HepG2 (cell line): ENCODE measurements around the gene SETD3. TPM values are rescaled to one million over a fixed set of nuclear protein-coding genes. Genes with fewer than 3 reads are reported as not detected.

Experiments
- ATAC-seq: fragments of 200-7000 bp; cut with Tn5 transposase; 3 replicates; pipeline ENCODE4 v1.9.1; 2020; ENCODE audit warnings: mild to moderate bottlenecking, moderate library complexity
- BruUV-seq: library from RNA; stranded (reverse); fragments of 400-500 nt; replicated peaks from 2 replicates; lab custom pipeline; 2021; lab: Mats Ljungman, UMichigan
- CTCF ChIA-PET: fragments of 300-600 bp; formaldehyde crosslinking; extraction: SDS; loops from one replicate; lab custom pipeline; 2021; ENCODE audit warnings: low total read pairs, inconsistent platforms, low intra/inter-chr PET ratio; lab: Yijun Ruan, JAX
- POLR2A ChIA-PET: fragments of 350-600 bp; sonication (Branson Sonifier 250); formaldehyde crosslinking; loops from one replicate; lab custom pipeline; 2020; ENCODE audit warnings: antibody characterized with exemption, inconsistent platforms; lab: Yijun Ruan, JAX
- DNase-seq: peaks from one replicate; pipeline ENCODE4 v3.0.0-alpha.2; 2015; ENCODE audit warnings: low spot score
- FAIRE-seq: peaks from 3 replicates; lab custom pipeline; 2011; peaks lifted over from hg19 to GRCh38; lab: Jason Lieb, UNC
- H2AFZ ChIP-seq: one replicate; pipeline ENCODE4 v1.6.1; 2011; ENCODE audit warnings: low read length, inconsistent platforms
- H3K27ac ChIP-seq: fragments of 300-600 bp; 3 replicates; pipeline ENCODE4 v1.8.0; 2011; ENCODE audit warnings: mixed run types, mild to moderate bottlenecking, mixed read lengths, low read length, inconsistent platforms; ENCODE audit not compliant: insufficient read depth; ENCODE audit errors: extremely low read length
- H3K27me3 ChIP-seq, 2 experiments: fragments of 200-600 bp in 1 of 2; 2 replicates in 1 of 2; 3 replicates in 1 of 2; pipeline versions ENCODE4 v1.6.0 to v1.8.0; 2011; ENCODE audit warnings: low read length in 2 of 2, mild to moderate bottlenecking in 2 of 2, moderate library complexity in 2 of 2, inconsistent platforms in 1 of 2; ENCODE audit not compliant: insufficient read depth in 2 of 2, control insufficient read depth in 1 of 2
- H3K36me3 ChIP-seq, 2 experiments: fragments of 200-600 bp in 1 of 2; replicated peaks in 1 of 2; 2 replicates in 1 of 2; 3 replicates in 1 of 2; pipeline versions ENCODE4 v1.5.1 to v1.8.0; 2011; ENCODE audit warnings: low read length in 2 of 2, inconsistent platforms in 1 of 2; ENCODE audit not compliant: insufficient read depth in 2 of 2, control insufficient read depth in 1 of 2
- H3K4me1 ChIP-seq: 2 replicates; pipeline ENCODE4 v1.5.1; 2012; ENCODE audit warnings: low read length, inconsistent platforms; ENCODE audit not compliant: insufficient read depth
- H3K4me2 ChIP-seq: 2 replicates; pipeline ENCODE4 v1.6.0; 2011; ENCODE audit warnings: low read depth, low read length, inconsistent platforms
- H3K4me3 ChIP-seq, 3 experiments: fragments of 200-600 bp in 1 of 3; sonication (generic), shearing (Covaris generic) in 1 of 3; replicated peaks in 1 of 3; 2 replicates each; pipeline ENCODE4 v1.5.1; 2011 to 2016; ENCODE audit warnings: low read length in 3 of 3, inconsistent platforms in 2 of 3, low read depth in 2 of 3, mild to moderate bottlenecking in 2 of 3, control low read depth in 1 of 3, mixed read lengths in 1 of 3; ENCODE audit not compliant: insufficient read depth in 1 of 3
- H3K79me2 ChIP-seq: one replicate; pipeline ENCODE4 v1.6.1; 2011; ENCODE audit warnings: low read length, inconsistent platforms; ENCODE audit not compliant: insufficient read depth
- H3K9ac ChIP-seq: 2 replicates; pipeline ENCODE4 v1.6.0; 2011; ENCODE audit warnings: mild to moderate bottlenecking, low read depth, low read length, inconsistent platforms; ENCODE audit not compliant: insufficient read depth
- H3K9me3 ChIP-seq: 2 replicates; pipeline ENCODE4 v1.5.1; 2012; ENCODE audit warnings: mild to moderate bottlenecking, low read length
- H4K20me1 ChIP-seq: 2 replicates; pipeline ENCODE4 v1.6.0; 2011; ENCODE audit warnings: inconsistent platforms, mild to moderate bottlenecking, low read length, moderate library complexity; ENCODE audit not compliant: insufficient read depth
- CBX2 ChIP-seq, 2 experiments: fragments of 200-600 bp in 1 of 2; sonication (generic); formaldehyde crosslinking in 1 of 2; IDR thresholded peaks; 2 replicates each; pipeline versions ENCODE4 v1.7.0 to v1.8.1; 2018 to 2022; ENCODE audit warnings: low read depth in 2 of 2, low read length in 1 of 2, mild to moderate bottlenecking in 1 of 2, missing genetic modification reagents in 1 of 2
- HMGA1 ChIP-seq: sonication (generic); formaldehyde crosslinking; conservative IDR thresholded peaks from 2 replicates; pipeline ENCODE4 v1.4.0; 2020; ENCODE audit warnings: missing genetic modification reagents
- PCBP2 ChIP-seq: fragments of 200-400 bp; formaldehyde crosslinking; optimal IDR thresholded peaks from 2 replicates; pipeline ENCODE3; 2018; ENCODE audit warnings: low read length, low read depth; ENCODE audit not compliant: poor library complexity, severe bottlenecking
- TBX3 ChIP-seq: fragments of 450-650 bp; IDR thresholded peaks from 2 replicates; pipeline ENCODE4 v1.6.1; 2017; ENCODE audit warnings: antibody characterized with exemption, mild to moderate bottlenecking, inconsistent platforms, borderline replicate concordance
- ZNF20 ChIP-seq: sonication (generic); formaldehyde crosslinking; IDR thresholded peaks from 2 replicates; pipeline ENCODE4 v1.4.0; 2020; ENCODE audit warnings: mild to moderate bottlenecking, moderate library complexity, missing genetic modification reagents
- ZNF577 ChIP-seq: sonication (generic); formaldehyde crosslinking; IDR thresholded peaks from 2 replicates; pipeline ENCODE4 v1.4.0; 2020; ENCODE audit warnings: mild to moderate bottlenecking, low read depth, missing genetic modification reagents, borderline replicate concordance
- WGBS: methylation state at CpG from one replicate; pipeline ENCODE4 v1.1.6; 2017; ENCODE audit warnings: low lambda C conversion rate; 5-methylcytosine and 5-hydroxymethylcytosine counted together
- in situ Hi-C: cut with HindIII; loops from 2 replicates; pipeline ENCODE4 v1.10.0; 2017; ENCODE audit warnings: low pct_unique_long_range_greater_than_20kb; ENCODE audit not compliant: extremely low pct_ligation_motif_present
- intact Hi-C: fragments of 100-400 bp; cut with micrococcal nuclease; formaldehyde crosslinking; loops from one replicate; pipeline ENCODE4 v1.10.0; 2022; ENCODE audit not compliant: unreplicated experiment
- polyA plus RNA-seq, 8 experiments: library from polyadenylated mRNA; depleted of rRNA in 3 of 8; stranded (reverse) in 7 of 8; unstranded in 1 of 8; fragments of >200 nt; fragmentation: Illumina TruSeq in 4 of 8; extraction: Trizol in 4 of 8; gene quantifications; 2 replicates each; pipeline versions ENCODE4 v1.2.1 to v1.2.3, GENCODE V29; 2011 to 2016; ENCODE audit warnings: low read depth in 4 of 8, missing spikeins in 1 of 8, mixed read lengths in 1 of 8; ENCODE audit not compliant: insufficient read depth in 1 of 8
- total RNA-seq, 5 experiments: library from RNA; depleted of rRNA; stranded (reverse); fragments of >200 nt; fragmentation: Illumina TruSeq; extraction: Trizol; gene quantifications; 2 replicates each; pipeline ENCODE4 v1.2.3, GENCODE V29; 2016; ENCODE audit warnings: low read depth in 1 of 5
- TF ChIP-seq, protein P1 (sequence below): conservative IDR thresholded peaks from 2 replicates; pipeline ENCODE4 v1.6.1; 2018; ENCODE audit warnings: missing genetic modification reagents
- TF ChIP-seq, protein P2 (sequence below): sonication (generic); formaldehyde crosslinking; IDR thresholded peaks from 2 replicates; pipeline ENCODE4 v1.4.0; 2020; ENCODE audit warnings: mild to moderate bottlenecking, missing genetic modification reagents, borderline replicate concordance
- TF ChIP-seq, protein P3 (sequence below): sonication (generic); formaldehyde crosslinking; conservative IDR thresholded peaks from 2 replicates; pipeline ENCODE4 v1.8.1; 2023; ENCODE audit warnings: missing genetic modification reagents
- TF ChIP-seq, protein P4 (sequence below): sonication (generic); IDR thresholded peaks from 2 replicates; pipeline ENCODE4 v1.6.1; 2016; ENCODE audit warnings: low read depth, borderline replicate concordance
- TF ChIP-seq, protein P5 (sequence below), 2 experiments: IDR thresholded peaks; 2 replicates each; pipeline ENCODE4 v1.6.1; 2011 to 2012; ENCODE audit warnings: low read length in 2 of 2, borderline replicate concordance in 1 of 2, low read depth in 1 of 2, mild to moderate bottlenecking in 1 of 2, moderate library complexity in 1 of 2

The SETD3 gene
- total and polyA plus RNA-seq, 2 of the 13 experiments (the other 11 are each of a cell fraction or from before 2014, with no cell fraction given), result 30.3 to 67.1 TPM

DNA sequence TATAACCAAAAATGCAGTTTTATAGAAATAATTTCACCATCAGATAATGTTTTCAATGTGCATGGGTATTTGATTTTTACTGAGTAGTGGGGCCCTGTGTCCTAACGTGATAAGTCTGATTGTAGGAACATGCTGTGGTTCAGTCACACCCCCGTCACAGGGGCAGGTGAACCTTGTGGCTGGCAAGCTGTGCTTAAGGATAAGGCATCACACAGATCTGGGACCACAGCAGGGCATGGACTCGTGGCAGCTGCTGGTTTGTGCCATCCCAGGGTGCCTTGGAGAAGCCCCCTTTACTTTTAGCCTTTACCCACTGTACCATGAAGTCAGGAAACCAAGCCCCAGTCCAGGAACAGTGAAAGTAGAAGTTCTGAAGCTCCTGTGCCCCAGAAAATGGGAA is 17.2 kb upstream of the SETD3 start:
- Histone ChIP-seq H3K9me3 (no peaks in the 10 kb centered on the region), H2AFZ (no peak overlapping the region), H3K4me1 (no peaks in the 10 kb centered on the region), H3K79me2 (peaks cover 9% of the 10 kb centered on the region), H3K36me3 (peaks cover 16 to 87% of the 10 kb centered on the region in 2 experiments), H3K27me3 (no peaks in the 10 kb centered on the region), H3K4me2 (no peak overlapping the region), H3K9ac (no peak overlapping the region), H4K20me1 (no peaks in the 10 kb centered on the region), H3K4me3 (no peak overlapping the region), H3K27ac (no peak overlapping the region)
- ChIA-PET CTCF (no interaction called here), POLR2A (no interaction called here)
- ATAC-seq, result no peak
- intact Hi-C loops (no loop called here), in situ Hi-C loops (no loop called here)
- FAIRE-seq, result no peak
- no TSS peak for BruUV-seq
- DNase-seq, result no peak
- WGBS, result 94% methylated on average over 3 of the region's 3 CpGs
- TF ChIP-seq, protein P1, sequence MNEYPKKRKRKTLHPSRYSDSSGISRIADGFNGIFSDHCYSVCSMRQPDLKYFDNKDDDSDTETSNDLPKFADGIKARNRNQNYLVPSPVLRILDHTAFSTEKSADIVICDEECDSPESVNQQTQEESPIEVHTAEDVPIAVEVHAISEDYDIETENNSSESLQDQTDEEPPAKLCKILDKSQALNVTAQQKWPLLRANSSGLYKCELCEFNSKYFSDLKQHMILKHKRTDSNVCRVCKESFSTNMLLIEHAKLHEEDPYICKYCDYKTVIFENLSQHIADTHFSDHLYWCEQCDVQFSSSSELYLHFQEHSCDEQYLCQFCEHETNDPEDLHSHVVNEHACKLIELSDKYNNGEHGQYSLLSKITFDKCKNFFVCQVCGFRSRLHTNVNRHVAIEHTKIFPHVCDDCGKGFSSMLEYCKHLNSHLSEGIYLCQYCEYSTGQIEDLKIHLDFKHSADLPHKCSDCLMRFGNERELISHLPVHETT (CRISPR knock-in tag), result no peak
- TF ChIP-seq HMGA1 (CRISPR knock-in tag) (no peak), CBX2 (IDR thresholded peaks at IDR 0.05; ENCODE audit: low read depth, low read length) (no peak), CBX2 (CRISPR knock-in tag; IDR thresholded peaks at IDR 0.05; ENCODE audit: low read depth) (no peak), ZNF577 (CRISPR knock-in tag) (no peak), PCBP2 (no peak), ZNF20 (CRISPR knock-in tag) (no peak), TBX3 (no peak)
- TF ChIP-seq, protein P2, sequence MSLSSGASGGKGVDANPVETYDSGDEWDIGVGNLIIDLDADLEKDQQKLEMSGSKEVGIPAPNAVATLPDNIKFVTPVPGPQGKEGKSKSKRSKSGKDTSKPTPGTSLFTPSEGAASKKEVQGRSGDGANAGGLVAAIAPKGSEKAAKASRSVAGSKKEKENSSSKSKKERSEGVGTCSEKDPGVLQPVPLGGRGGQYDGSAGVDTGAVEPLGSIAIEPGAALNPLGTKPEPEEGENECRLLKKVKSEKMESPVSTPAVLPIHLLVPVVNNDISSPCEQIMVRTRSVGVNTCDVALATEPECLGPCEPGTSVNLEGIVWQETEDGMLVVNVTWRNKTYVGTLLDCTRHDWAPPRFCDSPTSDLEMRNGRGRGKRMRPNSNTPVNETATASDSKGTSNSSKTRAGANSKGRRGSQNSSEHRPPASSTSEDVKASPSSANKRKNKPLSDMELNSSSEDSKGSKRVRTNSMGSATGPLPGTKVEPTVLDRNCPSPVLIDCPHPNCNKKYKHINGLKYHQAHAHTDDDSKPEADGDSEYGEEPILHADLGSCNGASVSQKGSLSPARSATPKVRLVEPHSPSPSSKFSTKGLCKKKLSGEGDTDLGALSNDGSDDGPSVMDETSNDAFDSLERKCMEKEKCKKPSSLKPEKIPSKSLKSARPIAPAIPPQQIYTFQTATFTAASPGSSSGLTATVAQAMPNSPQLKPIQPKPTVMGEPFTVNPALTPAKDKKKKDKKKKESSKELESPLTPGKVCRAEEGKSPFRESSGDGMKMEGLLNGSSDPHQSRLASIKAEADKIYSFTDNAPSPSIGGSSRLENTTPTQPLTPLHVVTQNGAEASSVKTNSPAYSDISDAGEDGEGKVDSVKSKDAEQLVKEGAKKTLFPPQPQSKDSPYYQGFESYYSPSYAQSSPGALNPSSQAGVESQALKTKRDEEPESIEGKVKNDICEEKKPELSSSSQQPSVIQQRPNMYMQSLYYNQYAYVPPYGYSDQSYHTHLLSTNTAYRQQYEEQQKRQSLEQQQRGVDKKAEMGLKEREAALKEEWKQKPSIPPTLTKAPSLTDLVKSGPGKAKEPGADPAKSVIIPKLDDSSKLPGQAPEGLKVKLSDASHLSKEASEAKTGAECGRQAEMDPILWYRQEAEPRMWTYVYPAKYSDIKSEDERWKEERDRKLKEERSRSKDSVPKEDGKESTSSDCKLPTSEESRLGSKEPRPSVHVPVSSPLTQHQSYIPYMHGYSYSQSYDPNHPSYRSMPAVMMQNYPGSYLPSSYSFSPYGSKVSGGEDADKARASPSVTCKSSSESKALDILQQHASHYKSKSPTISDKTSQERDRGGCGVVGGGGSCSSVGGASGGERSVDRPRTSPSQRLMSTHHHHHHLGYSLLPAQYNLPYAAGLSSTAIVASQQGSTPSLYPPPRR (CRISPR knock-in tag), result no peak
- TF ChIP-seq, protein P3, sequence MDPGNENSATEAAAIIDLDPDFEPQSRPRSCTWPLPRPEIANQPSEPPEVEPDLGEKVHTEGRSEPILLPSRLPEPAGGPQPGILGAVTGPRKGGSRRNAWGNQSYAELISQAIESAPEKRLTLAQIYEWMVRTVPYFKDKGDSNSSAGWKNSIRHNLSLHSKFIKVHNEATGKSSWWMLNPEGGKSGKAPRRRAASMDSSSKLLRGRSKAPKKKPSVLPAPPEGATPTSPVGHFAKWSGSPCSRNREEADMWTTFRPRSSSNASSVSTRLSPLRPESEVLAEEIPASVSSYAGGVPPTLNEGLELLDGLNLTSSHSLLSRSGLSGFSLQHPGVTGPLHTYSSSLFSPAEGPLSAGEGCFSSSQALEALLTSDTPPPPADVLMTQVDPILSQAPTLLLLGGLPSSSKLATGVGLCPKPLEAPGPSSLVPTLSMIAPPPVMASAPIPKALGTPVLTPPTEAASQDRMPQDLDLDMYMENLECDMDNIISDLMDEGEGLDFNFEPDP (CRISPR knock-in tag), result no peak
- TF ChIP-seq, protein P4, sequence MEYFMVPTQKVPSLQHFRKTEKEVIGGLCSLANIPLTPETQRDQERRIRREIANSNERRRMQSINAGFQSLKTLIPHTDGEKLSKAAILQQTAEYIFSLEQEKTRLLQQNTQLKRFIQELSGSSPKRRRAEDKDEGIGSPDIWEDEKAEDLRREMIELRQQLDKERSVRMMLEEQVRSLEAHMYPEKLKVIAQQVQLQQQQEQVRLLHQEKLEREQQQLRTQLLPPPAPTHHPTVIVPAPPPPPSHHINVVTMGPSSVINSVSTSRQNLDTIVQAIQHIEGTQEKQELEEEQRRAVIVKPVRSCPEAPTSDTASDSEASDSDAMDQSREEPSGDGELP, result no peak
- TF ChIP-seq, protein P5, sequence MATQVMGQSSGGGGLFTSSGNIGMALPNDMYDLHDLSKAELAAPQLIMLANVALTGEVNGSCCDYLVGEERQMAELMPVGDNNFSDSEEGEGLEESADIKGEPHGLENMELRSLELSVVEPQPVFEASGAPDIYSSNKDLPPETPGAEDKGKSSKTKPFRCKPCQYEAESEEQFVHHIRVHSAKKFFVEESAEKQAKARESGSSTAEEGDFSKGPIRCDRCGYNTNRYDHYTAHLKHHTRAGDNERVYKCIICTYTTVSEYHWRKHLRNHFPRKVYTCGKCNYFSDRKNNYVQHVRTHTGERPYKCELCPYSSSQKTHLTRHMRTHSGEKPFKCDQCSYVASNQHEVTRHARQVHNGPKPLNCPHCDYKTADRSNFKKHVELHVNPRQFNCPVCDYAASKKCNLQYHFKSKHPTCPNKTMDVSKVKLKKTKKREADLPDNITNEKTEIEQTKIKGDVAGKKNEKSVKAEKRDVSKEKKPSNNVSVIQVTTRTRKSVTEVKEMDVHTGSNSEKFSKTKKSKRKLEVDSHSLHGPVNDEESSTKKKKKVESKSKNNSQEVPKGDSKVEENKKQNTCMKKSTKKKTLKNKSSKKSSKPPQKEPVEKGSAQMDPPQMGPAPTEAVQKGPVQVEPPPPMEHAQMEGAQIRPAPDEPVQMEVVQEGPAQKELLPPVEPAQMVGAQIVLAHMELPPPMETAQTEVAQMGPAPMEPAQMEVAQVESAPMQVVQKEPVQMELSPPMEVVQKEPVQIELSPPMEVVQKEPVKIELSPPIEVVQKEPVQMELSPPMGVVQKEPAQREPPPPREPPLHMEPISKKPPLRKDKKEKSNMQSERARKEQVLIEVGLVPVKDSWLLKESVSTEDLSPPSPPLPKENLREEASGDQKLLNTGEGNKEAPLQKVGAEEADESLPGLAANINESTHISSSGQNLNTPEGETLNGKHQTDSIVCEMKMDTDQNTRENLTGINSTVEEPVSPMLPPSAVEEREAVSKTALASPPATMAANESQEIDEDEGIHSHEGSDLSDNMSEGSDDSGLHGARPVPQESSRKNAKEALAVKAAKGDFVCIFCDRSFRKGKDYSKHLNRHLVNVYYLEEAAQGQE (IDR thresholded peaks at IDR 0.05; ENCODE audit: borderline replicate concordance in 1 of 2, low read depth in 1 of 2, low read length in 2 of 2), result no peak
